ENCODE measurements around the gene TEX36.

- peak; percentile 56 to 78 for TF ChIP-seq CTCF (conservative IDR thresholded peaks at IDR 0.05 in 1 of 2, IDR thresholded peaks at IDR 0.05 in 1 of 2; ENCODE audit: extremely low read depth in 1 of 2, insufficient read depth in 1 of 2, low read depth in 1 of 2, low read length in 2 of 2)
- TF ChIP-seq EZH2 (IDR thresholded peaks at IDR 0.05; ENCODE audit: borderline replicate concordance, low read length) = no peak
Observed at GRCh38 chr10:125629758-125630376, 53.1 kb downstream of the TEX36 start.

Measured in mammary epithelial cell (primary cell).